DMS 273 (cell line): ENCODE results near the gene TBC1D16.

Experiments used
- DNase-seq: peaks from one replicate; lab custom pipeline; 2025; ENCODE audit not compliant: unreplicated experiment; lab: John Stamatoyannopoulos, UW

TBC1D16 gene

GRCh38 chr17:79930877-79931816 lies 104.5 kb downstream of the TBC1D16 start:
- no peak for DNase-seq

GRCh38 chr17:79930062-79930876 lies 105.4 kb downstream of the TBC1D16 start:
- DNase-seq, result peak; percentile 37

DNA sequence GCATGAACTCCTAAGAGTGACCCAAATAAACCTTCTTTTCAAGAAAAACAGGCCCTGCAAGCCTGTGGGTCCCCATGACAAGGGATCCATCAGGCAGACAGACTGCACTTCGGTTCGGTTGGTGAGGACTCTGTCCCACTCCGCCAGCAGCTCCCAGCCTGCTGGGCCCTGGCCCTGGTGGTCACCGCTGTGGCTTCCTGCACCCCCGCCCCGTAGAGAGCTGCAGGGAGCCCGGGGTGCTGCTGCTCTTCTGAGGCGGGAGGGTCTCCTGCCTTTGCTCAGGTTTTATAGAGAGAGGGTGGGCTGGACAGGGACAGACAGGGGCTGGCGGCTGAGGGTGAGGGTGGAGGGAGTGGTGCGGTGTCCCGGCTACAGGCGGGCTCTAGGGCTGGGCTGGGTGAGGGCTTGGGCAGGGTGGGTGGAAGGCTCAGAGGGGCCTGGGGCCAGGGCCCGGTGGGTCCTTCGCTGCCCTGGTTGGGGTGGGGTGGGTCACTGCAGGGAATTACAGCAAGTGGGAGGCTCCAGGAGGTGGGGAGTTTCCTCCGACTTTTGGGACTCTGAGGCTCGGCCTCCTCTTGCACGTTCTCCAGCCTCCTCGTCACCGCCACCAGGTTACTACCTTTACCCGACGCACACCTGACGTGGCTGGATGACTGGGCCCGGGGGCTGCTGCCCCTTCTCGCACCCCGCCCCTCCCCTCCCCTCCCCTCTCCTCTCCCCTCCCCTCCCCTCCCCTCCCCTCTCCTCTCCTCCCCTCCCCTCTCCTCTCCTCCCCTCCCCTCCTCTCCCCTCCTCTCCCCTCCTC lies 106.2 kb downstream of the TBC1D16 start:
- DNase-seq, result no peak

DNA sequence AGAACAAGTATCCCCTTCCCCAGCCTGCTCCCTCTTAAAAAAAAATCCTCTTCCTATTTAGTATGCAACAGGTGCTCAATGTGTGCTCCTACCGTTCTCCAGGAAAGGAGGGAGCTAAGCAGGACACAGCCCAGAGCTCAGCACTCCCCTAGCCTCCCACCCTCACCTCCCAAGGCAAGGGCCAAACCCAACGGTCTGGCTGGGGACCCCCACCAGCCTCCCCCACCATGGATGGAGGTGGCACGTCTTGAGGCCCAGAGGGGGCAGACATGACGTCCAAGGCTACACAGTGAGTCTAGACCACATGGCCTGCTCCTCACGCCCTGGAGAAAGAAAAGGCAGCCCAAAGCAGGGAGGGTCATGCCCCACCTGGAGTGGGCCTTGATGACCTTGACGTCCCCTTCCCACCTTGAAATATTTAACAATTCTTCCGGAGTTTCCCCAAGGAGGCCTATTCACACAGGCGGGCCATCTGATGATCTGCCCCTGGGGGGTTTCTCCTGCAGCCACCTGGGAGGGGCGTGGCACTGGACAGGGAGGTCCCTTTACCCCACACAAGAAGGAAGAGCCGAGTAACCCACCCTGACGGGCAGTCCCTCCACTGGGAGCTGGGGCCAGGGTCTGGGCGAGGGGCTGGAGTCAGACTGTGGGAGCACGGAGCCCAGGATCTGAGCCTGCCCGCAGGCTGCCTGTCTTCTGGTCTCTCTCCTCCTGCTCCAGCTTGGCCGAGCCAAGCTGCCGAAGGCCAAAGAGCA lies 107.0 kb downstream of the TBC1D16 start:
- DNase-seq, result no peak

GRCh38 chr17:79927688-79928501 lies 107.8 kb downstream of the TBC1D16 start:
- no peak for DNase-seq

- DNase-seq, result no peak
These were observed 108.5 kb downstream of the TBC1D16 start for GRCh38 chr17:79927136-79927661.

- DNase-seq, result no peak
These were observed 109.0 kb downstream of the TBC1D16 start for GRCh38 chr17:79926605-79927135.

GRCh38 chr17:79926142-79926604 lies 109.5 kb downstream of the TBC1D16 start:
- DNase-seq, result no peak

DNA sequence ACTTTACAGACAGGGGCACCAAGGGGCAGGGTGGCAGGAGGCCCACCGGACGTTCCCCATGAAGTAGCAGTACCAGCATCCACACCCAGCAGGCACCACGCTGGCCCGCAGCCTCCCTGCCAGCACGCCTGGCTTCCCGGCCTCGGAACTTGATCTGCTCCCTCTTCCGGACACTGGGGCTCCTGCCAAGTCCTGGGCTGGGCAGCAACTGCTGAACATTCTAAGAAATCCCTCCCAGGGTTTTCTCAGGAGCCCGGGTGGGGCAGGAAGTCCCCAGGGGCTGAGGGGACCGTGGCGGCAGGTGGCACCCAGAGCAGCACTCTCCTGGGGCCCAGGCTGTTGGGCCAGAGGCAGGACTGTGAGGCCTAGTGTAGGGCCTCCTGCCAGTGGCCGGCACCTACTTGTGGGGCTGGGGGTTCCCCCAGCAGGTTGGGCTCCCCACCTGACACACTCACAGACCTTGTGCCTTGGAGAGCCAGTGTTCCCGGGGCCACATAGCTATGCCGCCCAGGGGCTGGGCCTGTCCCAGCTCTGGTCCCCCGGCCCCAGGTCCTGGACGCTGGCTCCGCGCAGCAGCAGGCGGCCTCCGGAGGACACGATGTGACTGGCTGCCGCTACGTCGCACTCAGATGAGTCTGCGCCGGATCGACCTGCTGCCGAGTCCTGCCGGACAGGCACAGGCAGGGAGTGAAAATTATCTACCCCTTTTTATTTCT lies 110.3 kb downstream of the TBC1D16 start:
- peak; percentile 60 for DNase-seq

GRCh38 chr17:79924639-79924976 lies 111.1 kb downstream of the TBC1D16 start:
- no peak for DNase-seq

DNA sequence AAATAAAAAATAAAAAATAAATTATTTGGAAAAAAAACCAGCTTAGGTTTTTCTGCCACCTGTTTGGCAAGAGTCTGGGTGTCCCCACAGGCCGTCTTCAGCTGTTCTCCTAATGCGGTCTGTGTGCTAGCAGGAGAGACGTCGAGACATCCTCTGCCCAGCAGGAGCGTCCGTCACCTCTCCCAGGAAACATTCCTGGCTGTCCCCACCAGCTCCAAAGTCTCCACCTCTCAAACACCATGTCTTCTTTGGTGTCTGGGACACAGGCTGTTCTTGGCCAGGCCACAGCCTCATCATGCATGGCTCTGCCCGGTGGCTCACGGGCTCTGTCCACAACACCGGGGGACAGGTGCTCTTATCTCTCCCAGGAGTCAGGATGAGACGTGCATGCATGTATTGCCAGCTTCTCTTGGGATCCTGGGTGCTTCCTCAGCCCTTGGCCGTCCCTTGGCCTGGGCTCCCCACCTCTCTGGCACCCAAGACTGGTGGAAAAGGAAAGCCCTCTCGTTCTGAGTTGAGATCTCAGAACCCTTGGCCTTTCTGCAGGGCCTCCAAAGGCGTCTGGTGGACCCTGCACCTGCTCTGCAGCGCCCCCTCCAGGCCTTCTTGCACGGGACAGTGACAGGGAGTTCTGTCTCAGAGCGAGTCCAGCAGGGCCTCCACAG lies 111.6 kb downstream of the TBC1D16 start:
- DNase-seq, result peak; percentile 77

- DNase-seq, result no peak
These were observed 112.9 kb downstream of the TBC1D16 start for GRCh38 chr17:79922798-79923197.

- DNase-seq, result no peak
These were observed 113.5 kb downstream of the TBC1D16 start for GRCh38 chr17:79922116-79922601.

DNA sequence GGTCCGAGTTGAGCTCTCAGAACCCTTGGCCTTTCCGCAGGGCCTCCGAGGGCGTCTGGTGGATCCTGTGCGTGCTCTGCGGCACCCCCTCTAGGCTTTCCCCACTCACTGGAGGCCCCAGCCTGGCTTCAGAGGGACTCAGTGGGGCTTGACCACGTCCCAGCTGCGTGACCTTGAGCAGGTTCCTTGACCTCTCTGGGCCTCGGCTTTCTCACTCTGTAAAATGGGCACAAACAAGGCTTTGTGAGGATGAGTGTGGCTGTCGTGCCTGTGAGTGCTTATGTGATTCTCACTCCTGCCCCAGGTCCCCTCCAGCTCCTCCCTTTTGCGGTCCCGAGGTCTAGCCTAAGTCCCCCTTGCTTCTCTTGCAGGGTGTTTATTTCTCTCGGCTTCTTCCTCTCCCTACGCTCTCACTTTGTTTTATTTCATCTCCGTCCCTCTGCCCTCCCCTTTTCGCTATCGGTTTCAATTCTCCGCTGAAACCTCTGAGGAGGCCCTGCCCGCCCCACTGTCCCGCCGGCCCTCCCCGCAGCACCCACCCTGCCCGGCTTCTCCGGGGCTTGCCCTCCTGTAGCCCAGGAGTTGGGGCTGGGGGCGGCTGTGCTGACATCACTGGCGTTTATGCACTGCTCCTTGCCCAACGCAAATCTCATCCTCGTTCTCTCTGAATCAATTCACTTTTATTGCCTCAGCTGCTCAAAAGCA lies 114.1 kb downstream of the TBC1D16 start:
- no peak for DNase-seq

DNA sequence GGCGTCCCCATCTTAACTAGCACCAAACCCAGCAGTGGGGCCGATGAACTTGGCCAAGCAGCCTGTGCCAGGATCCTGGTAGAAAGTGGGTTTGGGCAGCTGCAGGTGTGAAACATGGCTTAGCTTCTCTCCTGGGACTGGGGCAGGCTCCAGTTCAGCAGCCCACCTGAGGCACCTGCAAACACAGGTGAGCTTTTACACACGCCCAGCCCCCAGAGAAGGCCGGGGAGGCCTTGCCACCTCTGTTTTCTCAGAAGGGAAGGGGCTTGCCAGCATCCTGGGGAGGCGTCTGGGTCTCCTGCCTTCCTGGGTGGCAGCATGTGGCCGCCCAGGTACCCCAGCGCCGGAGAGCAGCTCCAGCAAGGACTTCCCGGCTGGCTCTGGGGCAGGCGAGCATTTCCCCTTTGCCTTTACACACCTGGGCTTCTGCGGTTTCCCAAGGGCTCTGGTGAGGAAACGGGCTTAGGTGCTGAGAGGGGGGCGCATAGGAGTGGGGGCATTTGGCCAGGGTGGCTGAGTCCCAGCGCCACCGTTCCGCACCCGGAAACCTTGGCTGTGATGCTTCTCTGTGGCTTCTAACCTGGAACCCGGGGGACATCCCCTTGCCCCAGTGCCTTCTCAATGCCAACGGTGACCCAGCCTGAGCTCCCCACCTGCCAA lies 114.8 kb downstream of the TBC1D16 start:
- no peak for DNase-seq

GRCh38 chr17:79919862-79920720 lies 115.6 kb downstream of the TBC1D16 start:
- no peak for DNase-seq
